GM12874 (cell line): ENCODE data around the gene FLT3LG.
A peak's percentile ranks its signal among the peaks of the same experiment; 100 is the strongest.

Source experiments
- CTCF ChIP-seq: IDR thresholded peaks from 2 replicates; pipeline ENCODE4 v1.5.1; 2011; ENCODE audit warnings: low read depth, mild to moderate bottlenecking, control low read depth, low read length, moderate library complexity; ENCODE audit not compliant: insufficient read depth

FLT3LG gene

GRCh38 chr19:49442354-49442753, 31.7 kb upstream of the FLT3LG start:
- TF ChIP-seq CTCF: no peak

GRCh38 chr19:49442771-49443365, 31.1 kb upstream of the FLT3LG start:
- no peak for TF ChIP-seq CTCF

GRCh38 chr19:49443366-49444099, 30.5 kb upstream of the FLT3LG start:
- peak; percentile 92 for TF ChIP-seq CTCF

GRCh38 chr19:49445997-49446396, 28.0 kb upstream of the FLT3LG start:
- TF ChIP-seq CTCF: no peak

- no peak for TF ChIP-seq CTCF
Observed at GRCh38 chr19:49447485-49448431, 26.3 kb upstream of the FLT3LG start.

- no peak for TF ChIP-seq CTCF
Observed at GRCh38 chr19:49448432-49448786, 25.6 kb upstream of the FLT3LG start.

GRCh38 chr19:49450405-49450804, 23.6 kb upstream of the FLT3LG start:
- TF ChIP-seq CTCF: no peak
